NCI-H774 (cell line): ENCODE data around the gene LTV1.
"Not testable (repeated sequence)": the region's sequence is repeated elsewhere in the genome, so short reads cannot be mapped to it uniquely, and the experiment has no call there.

ENCODE experiments used
- DNase-seq: peaks from one replicate; lab custom pipeline; 2025; lab: John Stamatoyannopoulos, UW

The LTV1 gene

GRCh38 chr6:143842461-143842901, 657 bp upstream of the LTV1 start:
- DNase-seq, result no peak

- DNase-seq, result no peak
These were observed 500 bp downstream of the LTV1 start for GRCh38 chr6:143843677-143843999.

- no peak for DNase-seq
These were observed 868 bp downstream of the LTV1 start for GRCh38 chr6:143844006-143844405.

- no peak for DNase-seq
These were observed 1.9 kb downstream of the LTV1 start for GRCh38 chr6:143845033-143845432.

- DNase-seq, result not testable (repeated sequence)
These were observed 8.6 kb downstream of the LTV1 start for GRCh38 chr6:143851706-143852105.

- not testable (repeated sequence) for DNase-seq
These were observed 11.9 kb downstream of the LTV1 start for GRCh38 chr6:143855057-143855456.

- DNase-seq, result not testable (repeated sequence)
These were observed 13.6 kb downstream of the LTV1 start for GRCh38 chr6:143856762-143857161.

- DNase-seq, result no peak
These were observed 14.5 kb downstream of the LTV1 start for GRCh38 chr6:143857651-143858050.

- no peak for DNase-seq
These were observed 16.9 kb downstream of the LTV1 start for GRCh38 chr6:143859891-143860660.

- no peak for DNase-seq
These were observed 20.6 kb downstream of the LTV1 start for GRCh38 chr6:143863771-143864170.

GRCh38 chr6:143864234-143864633, 21.1 kb downstream of the LTV1 start, which contains the start of gene ZC2HC1B:
Gene ZC2HC1B, plus strand, starts transcription at chr6:143864474. Its CDS starts 66 bp downstream, at chr6:143864540.
- DNase-seq, result no peak

GRCh38 chr6:143867236-143867635, 24.1 kb downstream of the LTV1 start:
- no peak for DNase-seq

- not testable (repeated sequence) for DNase-seq
These were observed 25.7 kb downstream of the LTV1 start for GRCh38 chr6:143868808-143869207.

- DNase-seq, result not testable (repeated sequence)
These were observed 28.1 kb downstream of the LTV1 start for GRCh38 chr6:143871202-143871730.

GRCh38 chr6:143872201-143872600, 29.1 kb downstream of the LTV1 start:
- no peak for DNase-seq

- not testable (repeated sequence) for DNase-seq
These were observed 30.5 kb downstream of the LTV1 start for GRCh38 chr6:143873600-143873999.

- not testable (repeated sequence) for DNase-seq
These were observed 31.4 kb downstream of the LTV1 start for GRCh38 chr6:143874503-143874902.

GRCh38 chr6:143877584-143878271, 34.6 kb downstream of the LTV1 start:
- DNase-seq, result no peak

- no peak for DNase-seq
These were observed 35.2 kb downstream of the LTV1 start for GRCh38 chr6:143878272-143878760.

GRCh38 chr6:143880412-143880811, 37.3 kb downstream of the LTV1 start:
- DNase-seq, result no peak

- no peak for DNase-seq
These were observed 39.3 kb downstream of the LTV1 start for GRCh38 chr6:143882401-143882930.

GRCh38 chr6:143884216-143884900, 41.2 kb downstream of the LTV1 start:
- DNase-seq, result no peak
